Tibial nerve (tissue), 4 donors: Measurements from ENCODE around the gene VWA8. TPM values are rescaled to one million over a fixed set of nuclear protein-coding genes. Genes with fewer than 3 reads are reported as not detected.
"Not testable (repeated sequence)": the region's sequence is repeated elsewhere in the genome, so short reads cannot be mapped to it uniquely, and the experiment has no call there.

Experiments
- DNase-seq, 2 donors: peaks; one replicate each; pipeline ENCODE4 v3.0.0-alpha.2; 2019; ENCODE audit warnings: low spot score in 2 of 2
- H3K27ac ChIP-seq, 4 donors: fragments of 200-600 bp; sonication (generic) in 3 of 4; one replicate each; pipeline ENCODE4 v1.5.1; 2017 to 2019; ENCODE audit warnings: mild to moderate bottlenecking in 1 of 4
- H3K27me3 ChIP-seq, 2 donors: fragments of 200-600 bp; sonication (generic) in 1 of 2; one replicate each; pipeline versions ENCODE4 v1.5.1 to v1.6.0; 2017 to 2019
- H3K36me3 ChIP-seq, 3 donors: fragments of 200-600 bp; sonication (generic); one replicate each; pipeline ENCODE4 v1.5.1; 2018 to 2019
- H3K4me1 ChIP-seq, 4 donors: fragments of 200-600 bp; sonication (generic) in 3 of 4; one replicate each; pipeline ENCODE4 v1.5.1; 2017 to 2019
- H3K4me3 ChIP-seq, 4 donors: fragments of 200-600 bp; sonication (generic) in 3 of 4; one replicate each; pipeline ENCODE4 v1.5.1; 2017 to 2019; ENCODE audit warnings: mild to moderate bottlenecking in 1 of 4, moderate library complexity in 1 of 4
- H3K9me3 ChIP-seq, 4 donors: fragments of 200-600 bp; sonication (generic) in 3 of 4; one replicate each; pipeline ENCODE4 v1.5.1; 2017 to 2019
- CTCF ChIP-seq, 5 experiments: fragments of 200-600 bp in 3 of 5; fragments of 450-650 bp in 2 of 5; sonication (generic) in 3 of 5; IDR thresholded peaks; one replicate each; pipeline ENCODE4 v1.5.1; 2016 to 2019; ENCODE audit warnings: antibody characterized with exemption in 5 of 5, mild to moderate bottlenecking in 3 of 5, moderate library complexity in 2 of 5
- EP300 ChIP-seq, 2 donors: sonication (generic); formaldehyde crosslinking; IDR thresholded peaks; one replicate each; pipeline ENCODE4 v1.6.1; 2017; ENCODE audit warnings: antibody characterized with exemption in 2 of 2, mild to moderate bottlenecking in 1 of 2
- POLR2A ChIP-seq, 2 donors: fragments of 450-650 bp; IDR thresholded peaks; one replicate each; pipeline ENCODE4 v1.6.1; 2017; ENCODE audit warnings: antibody characterized with exemption in 2 of 2, mild to moderate bottlenecking in 2 of 2, moderate library complexity in 2 of 2
- WGBS, 2 donors: methylation state at CpG; one replicate each; pipeline ENCODE4 v1.1.5; 2018; 5-methylcytosine and 5-hydroxymethylcytosine counted together
- total RNA-seq, 4 donors: library from RNA; depleted of rRNA; stranded (reverse); fragments of >200 nt; gene quantifications; one replicate each; pipeline ENCODE4 v1.1.0, GENCODE V29; 2016

Gene VWA8
- total RNA-seq, 4 donors from 2014 or later, result 20.8 to 36.9 (median 22.4) TPM

GRCh38 chr13:41864658-41865057, 96.3 kb downstream of the VWA8 start:
- H3K36me3 ChIP-seq, result peaks cover 0 to 47% (median 0%) of the 10 kb centered on the region in 3 donors
- 93 to 95% methylated on average over 4 of the region's 4 CpGs for WGBS, 2 donors
- TF ChIP-seq POLR2A (IDR thresholded peaks at IDR 0.05) (no peak), EP300 (IDR thresholded peaks at IDR 0.05) (peak in 1 of 2 donors; percentile 43)
- no peak overlapping the region for H3K4me3 ChIP-seq
- H3K27ac ChIP-seq, result no peak overlapping the region
- no peaks in the 10 kb centered on the region for H3K27me3 ChIP-seq
- DNase-seq, result no peak
- no peaks in the 10 kb centered on the region for H3K9me3 ChIP-seq
- no peaks in the 10 kb centered on the region for H3K4me1 ChIP-seq

DNA sequence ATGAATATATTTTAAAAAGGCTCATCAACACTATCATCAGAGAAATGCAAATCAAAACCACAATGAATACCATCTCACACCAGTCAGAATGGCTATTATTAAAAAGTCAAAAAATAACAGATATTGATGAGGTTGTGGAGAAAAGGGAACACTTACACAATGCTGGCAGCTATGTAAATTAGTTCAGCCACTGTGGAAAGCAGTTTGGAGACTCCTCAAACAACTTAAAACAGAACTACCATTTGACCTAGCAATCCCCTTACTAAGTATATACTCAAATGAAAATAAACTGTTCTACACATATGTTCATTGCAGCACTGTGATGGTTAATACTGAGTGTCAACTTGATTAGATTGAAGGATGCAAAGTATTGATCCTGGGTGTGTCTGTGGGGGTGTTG, 98.2 kb downstream of the VWA8 start:
- not testable (repeated sequence) for H3K27ac ChIP-seq, H3K4me3 ChIP-seq, H3K4me1 ChIP-seq, H3K27me3 ChIP-seq, H3K9me3 ChIP-seq, DNase-seq
- H3K36me3 ChIP-seq, result peaks cover 0 to 45% (median 0%) of the 10 kb centered on the region in 3 donors

- H3K4me1 ChIP-seq, result no peaks in the 10 kb centered on the region
- WGBS, 2 donors, result 63 to 67% methylated on average over 1 of the region's 1 CpG
- TF ChIP-seq EP300 (IDR thresholded peaks at IDR 0.05), result no peak
- no peak for TF ChIP-seq POLR2A (IDR thresholded peaks at IDR 0.05)
- TF ChIP-seq CTCF (IDR thresholded peaks at IDR 0.05), result no peak
- no peak overlapping the region for H3K27ac ChIP-seq
- no peak overlapping the region for H3K4me3 ChIP-seq
- no peaks in the 10 kb centered on the region for H3K27me3 ChIP-seq
- no peaks in the 10 kb centered on the region for H3K9me3 ChIP-seq
- no peak for DNase-seq
- peaks cover 0 to 28% (median 0%) of the 10 kb centered on the region in 3 donors for H3K36me3 ChIP-seq
Observed at GRCh38 chr13:41859565-41859964, 101.3 kb downstream of the VWA8 start.

- Histone ChIP-seq H3K27me3 (no peaks in the 10 kb centered on the region), H3K9me3 (no peaks in the 10 kb centered on the region), H3K4me1 (no peaks in the 10 kb centered on the region), H3K27ac (no peak overlapping the region), H3K4me3 (no peak overlapping the region), H3K36me3 (peaks cover 0 to 26% (median 0%) of the 10 kb centered on the region in 3 donors)
- no peak for DNase-seq
- WGBS, 2 donors, result 80 to 83% methylated on average over 5 of the region's 5 CpGs
- TF ChIP-seq CTCF (IDR thresholded peaks at IDR 0.05), result no peak
- TF ChIP-seq EP300 (IDR thresholded peaks at IDR 0.05), result no peak
- TF ChIP-seq POLR2A (IDR thresholded peaks at IDR 0.05), result no peak
Observed at GRCh38 chr13:41858780-41859179, 102.1 kb downstream of the VWA8 start.

- H3K4me3 ChIP-seq, result no peak overlapping the region
- no peak for DNase-seq
- H3K9me3 ChIP-seq, result no peaks in the 10 kb centered on the region
- WGBS, 2 donors, result 58 to 63% methylated on average over 1 of the region's 1 CpG
- no peaks in the 10 kb centered on the region for H3K4me1 ChIP-seq
- H3K36me3 ChIP-seq, result peaks cover 0 to 13% (median 0%) of the 10 kb centered on the region in 3 donors
- H3K27me3 ChIP-seq, result no peaks in the 10 kb centered on the region
- no peak overlapping the region for H3K27ac ChIP-seq
- TF ChIP-seq CTCF (IDR thresholded peaks at IDR 0.05) (no peak), POLR2A (IDR thresholded peaks at IDR 0.05) (no peak), EP300 (IDR thresholded peaks at IDR 0.05) (no peak)
Observed at GRCh38 chr13:41854758-41855157, 106.2 kb downstream of the VWA8 start.

DNA sequence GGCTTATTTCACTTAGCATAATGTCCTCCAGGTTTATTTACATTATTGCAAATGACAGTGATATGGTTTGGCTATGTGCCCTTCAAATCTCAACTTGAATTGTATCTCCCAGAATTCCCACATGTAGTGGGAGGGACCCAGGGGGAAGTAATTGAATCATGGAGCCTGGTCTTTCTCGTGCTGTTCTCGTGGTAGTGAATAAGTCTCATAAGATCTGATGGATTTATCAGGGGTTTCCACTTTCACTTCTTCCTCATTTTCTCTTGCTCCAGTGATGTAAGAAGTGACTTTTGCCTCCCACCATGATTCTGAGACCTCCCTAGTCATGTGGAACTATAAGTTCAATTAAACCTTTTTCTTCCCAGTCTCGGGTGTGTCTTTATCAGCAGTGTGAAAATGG, 109.6 kb downstream of the VWA8 start:
- Histone ChIP-seq H3K36me3 (peaks cover 0 to 8% (median 0%) of the 10 kb centered on the region in 3 donors), H3K27me3 (no peaks in the 10 kb centered on the region), H3K4me3 (no peak overlapping the region), H3K9me3 (no peaks in the 10 kb centered on the region), H3K27ac (no peak overlapping the region), H3K4me1 (peaks cover 0 to 6% (median 0%) of the 10 kb centered on the region in 4 donors)
- no peak for DNase-seq
- no peak for TF ChIP-seq EP300 (IDR thresholded peaks at IDR 0.05)
- TF ChIP-seq POLR2A (IDR thresholded peaks at IDR 0.05), result no peak
- TF ChIP-seq CTCF (IDR thresholded peaks at IDR 0.05), result no peak
- WGBS, 2 donors, result 88 to 90% methylated on average over 3 of the region's 3 CpGs
